T-helper 2 cell treated with Interferon-gamma antibody and Interleukin-4, amounts not matched to agents 5 μg/mL and 100 μg/mL, for 36 hours (primary cell): ENCODE measurements around the gene PTEN.

Source experiments
- DNase-seq: peaks from one replicate; pipeline ENCODE4 v3.0.0; 2021; ENCODE audit warnings: low spot score
- H3K27ac Mint-ChIP-seq: one replicate; pipeline ENCODE4 v1.8.0; 2021; ENCODE audit warnings: mild to moderate bottlenecking, mixed read lengths
- H3K27me3 Mint-ChIP-seq: one replicate; pipeline ENCODE4 v1.8.0; 2021; ENCODE audit warnings: low read depth, mixed read lengths
- H3K36me3 Mint-ChIP-seq: one replicate; pipeline ENCODE4 v1.8.0; 2021; ENCODE audit warnings: low read depth, mixed read lengths
- H3K4me1 Mint-ChIP-seq: one replicate; pipeline ENCODE4 v1.8.0; 2021; ENCODE audit warnings: low read depth, mixed read lengths
- H3K4me3 Mint-ChIP-seq: one replicate; pipeline ENCODE4 v1.8.0; 2022; ENCODE audit warnings: mild to moderate bottlenecking, moderate library complexity, mixed read lengths
- H3K9me3 Mint-ChIP-seq: one replicate; pipeline ENCODE4 v1.8.0; 2021; ENCODE audit warnings: mixed read lengths

The PTEN gene

DNA sequence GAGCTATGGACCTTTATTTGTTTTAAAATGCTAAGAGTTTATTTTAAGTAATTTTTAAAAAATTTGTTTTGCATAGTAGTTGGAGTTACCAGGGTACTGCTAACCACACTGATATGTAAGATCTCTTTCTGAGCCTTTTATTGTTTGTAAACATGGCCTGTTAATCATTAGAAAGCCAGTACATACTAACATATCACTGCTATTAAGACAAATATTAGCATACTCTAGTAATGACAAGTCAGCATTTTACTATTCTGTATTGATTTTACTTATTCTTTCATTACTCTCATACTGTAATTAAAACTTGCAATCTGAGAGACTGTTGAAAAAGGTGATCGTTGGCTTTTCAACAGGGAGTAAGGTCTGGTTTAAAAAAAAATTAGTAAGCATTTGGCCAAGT is 66.7 kb downstream of the PTEN start:
- no peak for DNase-seq
- H3K27ac Mint-ChIP-seq = no peak overlapping the region
- no peaks in the 10 kb centered on the region for H3K27me3 Mint-ChIP-seq
- H3K4me3 Mint-ChIP-seq = no peak overlapping the region
- H3K4me1 Mint-ChIP-seq = peaks cover 36% of the 10 kb centered on the region
- no peaks in the 10 kb centered on the region for H3K9me3 Mint-ChIP-seq
- H3K36me3 Mint-ChIP-seq = peaks cover 51% of the 10 kb centered on the region

DNA sequence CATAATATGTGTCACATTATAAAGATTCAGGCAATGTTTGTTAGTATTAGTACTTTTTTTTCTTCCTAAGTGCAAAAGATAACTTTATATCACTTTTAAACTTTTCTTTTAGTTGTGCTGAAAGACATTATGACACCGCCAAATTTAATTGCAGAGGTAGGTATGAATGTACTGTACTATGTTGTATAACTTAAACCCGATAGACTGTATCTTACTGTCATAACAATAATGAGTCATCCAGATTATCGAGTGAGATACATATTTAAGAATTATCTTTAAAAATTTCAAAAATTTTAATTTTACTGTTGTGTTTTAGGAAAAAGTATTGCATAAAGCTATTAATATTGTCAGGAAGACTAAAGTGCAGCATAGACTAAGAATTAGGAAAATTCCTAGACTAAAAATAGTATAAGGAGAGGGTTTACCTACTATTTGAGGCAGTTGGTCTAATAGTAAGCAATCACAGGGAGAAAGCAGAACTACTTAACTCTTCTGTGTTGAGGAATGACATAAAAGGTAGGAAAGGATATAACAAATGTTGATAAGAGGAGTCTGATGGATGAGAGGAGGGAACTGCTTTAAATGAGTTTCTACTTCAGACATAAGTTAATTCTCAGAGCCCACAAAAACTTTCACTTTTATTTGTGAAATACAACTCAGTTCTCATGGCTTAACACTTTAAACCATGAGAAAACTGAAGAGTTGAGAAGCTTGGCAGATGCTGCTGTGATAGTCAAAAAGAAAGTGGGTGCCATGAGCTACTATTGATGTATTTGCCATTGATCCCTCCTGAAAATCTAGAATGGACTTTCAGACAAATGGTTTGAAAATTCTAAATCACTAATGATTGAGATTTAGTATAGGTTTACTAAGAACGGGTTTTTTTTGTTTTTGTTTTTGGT is 67.8 kb downstream of the PTEN start:
- H3K36me3 Mint-ChIP-seq = peaks cover 51% of the 10 kb centered on the region
- no peaks in the 10 kb centered on the region for H3K9me3 Mint-ChIP-seq
- no peak overlapping the region for H3K4me3 Mint-ChIP-seq
- no peak for DNase-seq
- H3K4me1 Mint-ChIP-seq = peaks cover 35% of the 10 kb centered on the region
- H3K27ac Mint-ChIP-seq = no peak overlapping the region
- no peaks in the 10 kb centered on the region for H3K27me3 Mint-ChIP-seq

DNA sequence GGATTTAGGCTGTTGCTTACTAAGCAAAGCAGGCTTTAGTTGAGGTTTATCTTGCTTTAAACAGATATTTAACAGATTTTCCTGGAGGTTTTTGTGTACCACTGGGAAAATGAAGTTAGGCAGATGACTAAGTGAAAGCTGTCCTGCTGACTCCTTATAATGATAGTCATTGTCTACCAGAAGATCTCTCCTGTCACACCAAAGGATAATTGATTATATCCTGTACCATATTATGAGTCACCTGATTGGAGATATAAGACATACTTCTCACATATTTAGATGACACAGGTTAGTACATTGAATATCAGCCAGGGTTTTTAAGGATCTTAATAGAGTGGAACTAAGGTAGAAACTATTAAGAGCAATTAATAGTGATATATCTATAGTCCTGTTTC is 68.4 kb downstream of the PTEN start:
- H3K9me3 Mint-ChIP-seq = no peaks in the 10 kb centered on the region
- H3K27me3 Mint-ChIP-seq = no peaks in the 10 kb centered on the region
- peaks cover 31% of the 10 kb centered on the region for H3K4me1 Mint-ChIP-seq
- peaks cover 51% of the 10 kb centered on the region for H3K36me3 Mint-ChIP-seq
- H3K27ac Mint-ChIP-seq = no peak overlapping the region
- H3K4me3 Mint-ChIP-seq = no peak overlapping the region
- no peak for DNase-seq

DNA sequence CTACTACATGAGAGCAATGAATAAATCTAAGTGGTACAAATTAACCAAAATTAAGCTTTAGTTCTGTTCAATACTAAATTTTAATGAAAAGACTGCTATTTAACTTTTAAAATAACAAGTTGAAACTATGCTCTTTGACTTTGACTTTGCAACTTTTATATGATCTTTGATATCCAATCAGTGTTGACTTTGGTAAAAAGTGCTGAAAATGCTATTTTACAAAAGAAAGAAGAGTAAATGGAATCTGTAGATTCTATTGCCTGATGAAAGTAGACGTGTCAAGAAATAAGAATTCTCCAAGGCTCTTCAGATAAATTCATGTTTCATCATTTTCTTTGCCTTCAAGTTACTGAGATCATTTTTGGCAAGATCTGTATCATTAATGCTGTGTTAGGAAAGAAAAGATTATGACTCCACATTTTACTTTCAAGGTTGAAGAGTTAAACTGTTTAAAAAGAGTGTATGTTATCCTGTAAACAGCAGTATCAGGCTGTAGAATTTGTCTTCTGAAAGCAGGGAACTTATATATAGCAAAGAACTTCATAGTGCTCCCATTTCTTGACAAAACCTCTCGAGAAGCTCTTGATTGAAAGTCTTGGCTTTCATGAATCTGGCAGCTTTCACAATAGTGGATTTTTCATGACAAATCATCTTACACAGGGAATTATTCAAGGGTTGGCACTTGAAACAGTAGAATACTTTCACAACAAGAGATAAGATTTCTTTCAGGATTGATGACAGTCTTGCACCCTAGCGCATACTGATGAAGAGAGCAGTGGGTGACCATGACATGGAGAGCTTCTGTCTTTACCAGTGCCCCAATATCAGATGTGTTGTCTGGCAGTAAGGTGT is 72.1 kb downstream of the PTEN start:
- H3K27ac Mint-ChIP-seq = no peak overlapping the region
- no peak for DNase-seq
- no peaks in the 10 kb centered on the region for H3K9me3 Mint-ChIP-seq
- no peak overlapping the region for H3K4me3 Mint-ChIP-seq
- H3K36me3 Mint-ChIP-seq = peaks cover 45% of the 10 kb centered on the region
- no peaks in the 10 kb centered on the region for H3K27me3 Mint-ChIP-seq
- H3K4me1 Mint-ChIP-seq = peaks cover 16% of the 10 kb centered on the region

DNA sequence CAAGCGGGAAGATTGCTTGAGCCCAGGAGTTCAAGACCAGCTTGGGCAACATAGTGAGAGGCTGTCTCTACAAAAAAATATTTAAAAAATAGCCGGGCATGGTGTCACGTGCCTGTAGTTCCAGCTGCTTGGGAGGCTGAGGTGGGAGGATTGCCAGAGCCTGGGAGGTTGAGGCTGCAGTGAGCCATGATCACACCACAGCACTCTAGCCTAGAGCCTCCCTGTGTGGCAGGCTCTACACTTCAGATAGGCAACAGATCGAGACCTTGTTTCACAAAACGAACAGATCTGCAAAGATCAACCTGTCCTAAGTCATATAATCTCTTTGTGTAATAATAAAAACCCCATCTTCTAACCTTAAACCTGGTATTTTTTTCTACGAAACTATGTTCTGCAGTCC is 76.8 kb downstream of the PTEN start:
- Mint-ChIP-seq H3K27me3 (no peaks in the 10 kb centered on the region), H3K36me3 (peaks cover 44% of the 10 kb centered on the region), H3K27ac (no peak overlapping the region), H3K4me3 (no peak overlapping the region), H3K9me3 (no peaks in the 10 kb centered on the region), H3K4me1 (peaks cover 10% of the 10 kb centered on the region)
- no peak for DNase-seq

DNA sequence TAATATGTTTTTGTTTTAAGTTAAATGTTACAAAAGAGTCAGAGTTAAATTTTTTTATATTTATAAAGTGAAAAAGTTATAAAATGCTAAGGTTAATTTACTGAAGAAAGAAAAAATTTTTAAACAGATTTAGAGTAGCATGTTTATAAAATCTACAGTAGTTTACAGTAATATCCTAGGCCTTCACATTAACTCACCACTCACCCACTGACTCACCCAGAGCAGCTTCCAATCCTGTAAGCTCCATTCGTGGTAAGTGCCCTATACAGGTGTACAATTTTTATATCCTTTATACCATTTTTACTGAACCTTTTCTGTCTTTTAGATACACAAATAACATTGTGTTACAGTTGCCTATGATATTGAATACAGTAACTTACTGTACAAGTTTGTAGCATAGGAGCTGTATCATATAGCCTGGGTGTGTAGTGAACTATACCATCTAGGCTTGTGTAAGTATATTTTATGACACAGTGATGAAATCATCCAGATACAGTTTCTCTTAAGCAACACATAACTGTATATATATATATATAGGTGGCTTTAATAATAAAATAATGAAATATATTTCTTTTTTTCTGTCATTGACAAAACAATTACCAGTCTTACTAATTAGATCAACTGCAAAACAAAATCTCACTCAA is 79.6 kb downstream of the PTEN start:
- no peaks in the 10 kb centered on the region for H3K9me3 Mint-ChIP-seq
- no peak overlapping the region for H3K27ac Mint-ChIP-seq
- peaks cover 5% of the 10 kb centered on the region for H3K4me1 Mint-ChIP-seq
- H3K27me3 Mint-ChIP-seq = no peaks in the 10 kb centered on the region
- DNase-seq = no peak
- peaks cover 39% of the 10 kb centered on the region for H3K36me3 Mint-ChIP-seq
- no peak overlapping the region for H3K4me3 Mint-ChIP-seq

DNA sequence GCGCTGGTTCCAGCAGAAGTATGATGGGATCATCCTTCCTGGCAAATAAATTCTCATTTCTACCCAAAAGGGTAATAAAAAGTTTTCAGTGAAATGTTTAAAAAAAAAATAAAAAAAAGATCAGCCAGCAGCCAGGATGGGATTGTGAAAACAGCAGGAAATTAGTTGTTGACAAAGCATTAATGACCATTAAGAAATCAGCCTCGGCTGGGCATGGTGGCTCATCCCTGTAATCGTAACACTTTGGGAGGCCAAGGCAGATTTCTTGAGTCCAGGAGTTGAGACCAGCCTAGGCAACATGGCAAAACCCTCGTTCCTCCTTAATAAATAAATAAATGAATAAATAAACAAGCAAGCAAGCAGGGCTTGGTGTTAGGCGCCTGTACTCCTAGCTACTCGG is 82.6 kb downstream of the PTEN start:
- no peak overlapping the region for H3K4me3 Mint-ChIP-seq
- DNase-seq = no peak
- H3K36me3 Mint-ChIP-seq = peaks cover 30% of the 10 kb centered on the region
- no peak overlapping the region for H3K27ac Mint-ChIP-seq
- no peaks in the 10 kb centered on the region for H3K27me3 Mint-ChIP-seq
- H3K4me1 Mint-ChIP-seq = peaks cover 5% of the 10 kb centered on the region
- no peaks in the 10 kb centered on the region for H3K9me3 Mint-ChIP-seq

DNA sequence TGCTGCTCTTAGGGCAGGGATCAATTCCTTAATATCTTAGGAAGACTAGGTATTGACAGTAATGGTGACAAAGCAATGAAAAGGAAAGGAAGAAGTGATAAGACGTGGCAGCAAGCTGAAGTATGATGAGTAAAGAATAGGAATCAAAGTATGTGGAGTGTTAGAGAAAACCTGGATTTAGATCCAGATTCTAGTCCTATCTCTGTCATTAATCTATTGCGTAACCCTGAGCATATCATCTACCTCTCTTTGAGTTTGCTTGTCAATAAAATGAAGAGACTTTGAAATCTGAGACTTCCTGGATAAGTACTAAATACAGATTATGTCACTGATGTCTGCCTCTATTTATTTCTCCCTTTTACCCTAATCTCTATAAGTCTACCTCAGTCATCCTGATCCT is 89.2 kb downstream of the PTEN start:
- Mint-ChIP-seq H3K9me3 (no peaks in the 10 kb centered on the region), H3K4me1 (peaks cover 9% of the 10 kb centered on the region), H3K27ac (peak overlapping the region; percentile 5), H3K27me3 (no peaks in the 10 kb centered on the region), H3K36me3 (peaks cover 32% of the 10 kb centered on the region), H3K4me3 (no peak overlapping the region)
- no peak for DNase-seq

DNA sequence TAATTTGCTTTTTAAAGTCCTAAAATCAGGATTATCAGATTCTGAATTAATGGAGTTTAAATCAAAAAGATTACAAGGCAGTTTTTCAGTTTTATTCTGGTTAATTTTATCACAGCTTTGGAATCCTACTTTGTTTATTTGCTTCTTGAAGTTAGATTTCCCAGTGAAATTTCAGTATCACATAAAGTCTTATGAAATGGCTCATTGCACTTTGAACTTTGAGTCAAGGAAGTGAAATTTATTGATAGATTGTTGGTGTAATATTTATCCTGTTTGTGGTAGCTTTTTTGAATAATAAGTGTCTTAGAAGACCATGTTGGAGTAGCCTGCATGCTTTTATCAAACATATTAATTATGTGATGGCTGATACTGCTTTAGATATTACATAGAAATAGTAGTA is 92.6 kb downstream of the PTEN start:
- Mint-ChIP-seq H3K9me3 (no peaks in the 10 kb centered on the region), H3K4me1 (peaks cover 11% of the 10 kb centered on the region), H3K36me3 (peaks cover 53% of the 10 kb centered on the region), H3K4me3 (no peak overlapping the region), H3K27me3 (no peaks in the 10 kb centered on the region), H3K27ac (no peak overlapping the region)
- no peak for DNase-seq

DNA sequence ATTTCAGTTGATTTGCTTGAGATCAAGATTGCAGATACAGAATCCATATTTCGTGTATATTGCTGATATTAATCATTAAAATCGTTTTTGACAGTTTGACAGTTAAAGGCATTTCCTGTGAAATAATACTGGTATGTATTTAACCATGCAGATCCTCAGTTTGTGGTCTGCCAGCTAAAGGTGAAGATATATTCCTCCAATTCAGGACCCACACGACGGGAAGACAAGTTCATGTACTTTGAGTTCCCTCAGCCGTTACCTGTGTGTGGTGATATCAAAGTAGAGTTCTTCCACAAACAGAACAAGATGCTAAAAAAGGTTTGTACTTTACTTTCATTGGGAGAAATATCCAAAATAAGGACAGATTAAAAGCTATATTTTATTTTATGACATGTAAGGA is 94.3 kb downstream of the PTEN start:
- DNase-seq = no peak
- Mint-ChIP-seq H3K36me3 (peaks cover 58% of the 10 kb centered on the region), H3K27ac (no peak overlapping the region), H3K9me3 (no peaks in the 10 kb centered on the region), H3K4me3 (no peak overlapping the region), H3K4me1 (peaks cover 11% of the 10 kb centered on the region), H3K27me3 (no peaks in the 10 kb centered on the region)

DNA sequence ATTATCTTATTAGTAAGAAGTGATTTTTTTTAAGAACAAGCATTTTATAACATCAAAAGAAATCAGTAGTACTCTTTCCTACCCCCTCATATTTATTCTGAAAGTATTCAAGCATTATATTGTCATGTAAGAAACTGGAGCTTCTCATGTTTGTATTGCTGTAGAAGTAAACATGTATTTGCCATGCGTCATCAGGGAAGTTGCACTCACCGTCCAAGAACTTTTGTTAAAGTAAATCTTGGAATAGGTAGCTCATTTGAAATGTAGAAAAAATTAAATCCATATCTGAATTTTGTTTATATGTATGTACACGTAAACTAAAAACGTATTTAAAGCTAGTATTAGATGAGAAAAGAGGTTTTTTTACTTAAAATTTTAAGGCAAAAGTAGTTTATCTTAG is 96.8 kb downstream of the PTEN start:
- H3K27ac Mint-ChIP-seq = no peak overlapping the region
- H3K4me1 Mint-ChIP-seq = peaks cover 10% of the 10 kb centered on the region
- no peaks in the 10 kb centered on the region for H3K27me3 Mint-ChIP-seq
- no peak overlapping the region for H3K4me3 Mint-ChIP-seq
- no peaks in the 10 kb centered on the region for H3K9me3 Mint-ChIP-seq
- H3K36me3 Mint-ChIP-seq = peaks cover 61% of the 10 kb centered on the region
- DNase-seq = no peak

DNA sequence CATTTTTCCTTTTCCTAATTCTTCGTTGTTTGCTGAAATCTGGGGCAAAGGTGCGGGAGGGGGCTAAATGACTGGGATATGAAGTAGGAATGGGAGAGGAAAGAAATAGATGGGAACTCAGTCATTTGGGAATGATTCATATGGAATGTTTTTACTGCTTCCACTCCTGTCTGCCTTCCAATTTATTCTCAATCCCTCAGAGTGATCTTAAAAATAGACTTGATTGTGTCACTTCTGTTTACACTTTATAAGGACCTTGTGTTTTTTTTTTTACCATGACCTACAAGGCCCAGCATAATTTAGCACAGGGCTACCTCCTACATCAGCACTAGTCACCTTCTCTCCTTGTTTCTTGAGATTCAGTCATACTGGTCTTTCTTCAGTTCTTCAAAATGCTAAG is 97.9 kb downstream of the PTEN start:
- H3K4me3 Mint-ChIP-seq = no peak overlapping the region
- peaks cover 58% of the 10 kb centered on the region for H3K36me3 Mint-ChIP-seq

DNA sequence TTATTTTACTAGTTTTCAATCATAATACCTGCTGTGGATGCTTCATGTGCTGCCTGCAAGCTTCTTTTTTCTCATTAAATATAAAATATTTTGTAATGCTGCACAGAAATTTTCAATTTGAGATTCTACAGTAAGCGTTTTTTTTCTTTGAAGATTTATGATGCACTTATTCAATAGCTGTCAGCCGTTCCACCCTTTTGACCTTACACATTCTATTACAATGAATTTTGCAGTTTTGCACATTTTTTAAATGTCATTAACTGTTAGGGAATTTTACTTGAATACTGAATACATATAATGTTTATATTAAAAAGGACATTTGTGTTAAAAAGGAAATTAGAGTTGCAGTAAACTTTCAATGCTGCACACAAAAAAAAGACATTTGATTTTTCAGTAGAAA is 103.0 kb downstream of the PTEN start:
- Mint-ChIP-seq H3K4me1 (peaks cover 2% of the 10 kb centered on the region), H3K36me3 (peaks cover 30% of the 10 kb centered on the region), H3K4me3 (no peak overlapping the region), H3K27ac (no peak overlapping the region), H3K9me3 (no peaks in the 10 kb centered on the region), H3K27me3 (no peaks in the 10 kb centered on the region)
- no peak for DNase-seq

More for the DNA sequence above, 97.9 kb downstream of the PTEN start:
- no peaks in the 10 kb centered on the region for H3K27me3 Mint-ChIP-seq
- H3K27ac Mint-ChIP-seq = no peak overlapping the region
- H3K4me1 Mint-ChIP-seq = peaks cover 8% of the 10 kb centered on the region
- H3K9me3 Mint-ChIP-seq = no peaks in the 10 kb centered on the region
- DNase-seq = no peak

DNA sequence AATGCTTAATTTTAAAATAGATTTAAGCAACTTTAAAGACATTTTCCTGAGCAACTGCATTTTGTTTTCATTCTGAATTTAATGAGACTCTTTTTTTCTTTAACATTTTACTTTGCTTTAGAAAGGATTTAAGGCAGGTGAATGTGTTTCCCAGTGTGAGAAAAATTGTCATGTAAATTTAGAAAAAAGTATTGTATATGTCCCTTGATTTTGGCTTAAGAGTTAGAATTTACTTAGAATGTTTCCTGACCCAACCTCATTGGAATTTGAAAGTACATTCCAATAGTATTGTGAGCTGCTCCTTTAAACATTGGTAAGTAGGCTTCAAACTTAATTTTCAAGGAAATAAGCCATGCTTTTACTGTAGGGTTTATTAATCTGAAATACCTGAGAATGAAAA is 110.2 kb downstream of the PTEN start:
- Mint-ChIP-seq H3K4me1 (peaks cover 1% of the 10 kb centered on the region), H3K27me3 (no peaks in the 10 kb centered on the region)
- DNase-seq = no peak

More for the DNA sequence above, 110.2 kb downstream of the PTEN start:
- Mint-ChIP-seq H3K9me3 (peaks cover 5% of the 10 kb centered on the region), H3K4me3 (no peak overlapping the region), H3K27ac (no peak overlapping the region), H3K36me3 (peaks cover 4% of the 10 kb centered on the region)
